Fibroblast of lung (primary cell): ENCODE data around the gene OGDH. TPM values are rescaled to one million over a fixed set of nuclear protein-coding genes. Genes with fewer than 3 reads are reported as not detected.

Experiments
- DNase-seq, 2 donors: peaks; one replicate each; pipeline versions ENCODE4 v3.0.0 to v3.0.0-alpha.2; 2010; ENCODE audit warnings: low read depth in 2 of 2
- H2AFZ ChIP-seq: 2 replicates; pipeline ENCODE4 v1.5.1; 2012; ENCODE audit warnings: low read length, control low read depth, inconsistent platforms
- H3K27ac ChIP-seq: 2 replicates; pipeline ENCODE4 v1.5.1; 2011; ENCODE audit warnings: low read length, control low read depth; ENCODE audit not compliant: insufficient read depth
- H3K27me3 ChIP-seq: 2 replicates; pipeline ENCODE4 v1.5.1; 2011; ENCODE audit warnings: mild to moderate bottlenecking, low read length; ENCODE audit not compliant: control insufficient read depth, insufficient read depth
- H3K36me3 ChIP-seq: 2 replicates; pipeline ENCODE4 v1.5.1; 2011; ENCODE audit warnings: low read length; ENCODE audit not compliant: control insufficient read depth, insufficient read depth
- H3K4me1 ChIP-seq: 2 replicates; pipeline ENCODE4 v1.5.1; 2011; ENCODE audit warnings: low read length; ENCODE audit not compliant: control insufficient read depth, insufficient read depth; ENCODE audit errors: extremely low read depth
- H3K4me2 ChIP-seq: 2 replicates; pipeline ENCODE4 v1.5.1; 2011; ENCODE audit warnings: low read length, control low read depth; ENCODE audit not compliant: insufficient read depth; ENCODE audit errors: extremely low read depth
- H3K4me3 ChIP-seq, 4 experiments: fragments of 200-600 bp in 1 of 4; sonication (generic) in 1 of 4; replicated peaks in 1 of 4; 2 replicates each; pipeline ENCODE4 v1.5.1; 2011 to 2016; ENCODE audit warnings: low read length in 4 of 4, low read depth in 3 of 4, mild to moderate bottlenecking in 3 of 4, control low read depth in 2 of 4, inconsistent platforms in 1 of 4, mixed read lengths in 1 of 4; ENCODE audit not compliant: insufficient read depth in 1 of 4; ENCODE audit errors: control extremely low read depth in 1 of 4
- H3K79me2 ChIP-seq: 2 replicates; pipeline ENCODE4 v1.5.1; 2012; ENCODE audit warnings: mild to moderate bottlenecking, low read length, inconsistent platforms; ENCODE audit not compliant: control insufficient read depth, insufficient read depth
- H3K9ac ChIP-seq: 2 replicates; pipeline ENCODE4 v1.5.1; 2011; ENCODE audit warnings: mild to moderate bottlenecking, low read length, control low read depth; ENCODE audit not compliant: insufficient read depth
- H3K9me3 ChIP-seq: 2 replicates; pipeline ENCODE4 v1.5.1; 2012; ENCODE audit warnings: low read depth, low read length; ENCODE audit not compliant: control insufficient read depth, insufficient read depth
- H4K20me1 ChIP-seq: 2 replicates; pipeline ENCODE4 v1.5.1; 2011; ENCODE audit warnings: low read length; ENCODE audit not compliant: control insufficient read depth, insufficient read depth; ENCODE audit errors: extremely low read depth
- EZH2 ChIP-seq: IDR thresholded peaks from 2 replicates; pipeline ENCODE4 v1.5.1; 2012; ENCODE audit warnings: low read length, control low read depth, mild to moderate bottlenecking; ENCODE audit errors: missing control alignments
- polyA plus RNA-seq, 2 donors: library from polyadenylated mRNA; depleted of rRNA in 1 of 2; stranded (reverse) in 1 of 2; unstranded in 1 of 2; fragments of >200 nt; gene quantifications; 2 replicates each; pipeline ENCODE4 v1.2.1, GENCODE V29; 2011 to 2012; ENCODE audit warnings: missing spikeins in 1 of 2
- total RNA-seq: library from RNA; depleted of rRNA; stranded (reverse); fragments of >200 nt; gene quantifications from 2 replicates; pipeline ENCODE4 v1.2.1, GENCODE V29; 2014
- TF ChIP-seq, protein P1 (sequence below), 2 donors: IDR thresholded peaks in 1 of 2; conservative IDR thresholded peaks in 1 of 2; 1 replicate in 1 of 2; 2 replicates in 1 of 2; pipeline ENCODE4 v1.5.1; 2011 to 2012; ENCODE audit warnings: low read length in 2 of 2, control low read depth in 1 of 2, inconsistent platforms in 1 of 2, low read depth in 1 of 2, mild to moderate bottlenecking in 1 of 2

OGDH gene
- total and polyA plus RNA-seq, 2 donors (not counting 1 experiment from before 2014, with no cell fraction given), result 60.8 to 69.2 TPM

DNA sequence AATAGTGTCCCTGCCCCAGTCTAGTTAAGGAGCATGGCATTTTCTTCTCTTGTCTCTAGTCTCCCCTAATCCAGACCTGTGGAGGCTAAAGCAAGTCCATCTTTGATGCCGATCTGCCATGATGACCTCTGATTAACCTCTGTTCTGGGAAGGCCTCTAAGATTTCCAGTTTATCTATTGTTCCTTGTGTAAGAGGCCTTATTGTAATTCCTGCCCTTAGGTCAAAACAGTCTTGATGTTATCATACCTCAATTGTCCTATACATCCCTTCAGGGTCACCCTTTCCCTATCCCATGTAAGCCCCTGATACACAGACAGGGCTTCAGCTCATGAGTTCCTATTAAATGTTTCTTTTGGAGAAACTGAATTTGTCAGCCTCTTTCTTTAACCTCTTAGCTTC is 137.3 kb downstream of the OGDH start:
- Histone ChIP-seq H3K27ac (no peak overlapping the region), H3K9ac (no peak overlapping the region), H3K4me2 (no peak overlapping the region), H3K79me2 (no peaks in the 10 kb centered on the region), H3K4me3 (no peak overlapping the region), H3K4me1 (no peaks in the 10 kb centered on the region), H4K20me1 (no peaks in the 10 kb centered on the region), H2AFZ (no peak overlapping the region), H3K27me3 (no peaks in the 10 kb centered on the region), H3K36me3 (no peaks in the 10 kb centered on the region), H3K9me3 (no peaks in the 10 kb centered on the region)
- DNase-seq, result no peak
- no peak for TF ChIP-seq EZH2
- TF ChIP-seq, protein P1, sequence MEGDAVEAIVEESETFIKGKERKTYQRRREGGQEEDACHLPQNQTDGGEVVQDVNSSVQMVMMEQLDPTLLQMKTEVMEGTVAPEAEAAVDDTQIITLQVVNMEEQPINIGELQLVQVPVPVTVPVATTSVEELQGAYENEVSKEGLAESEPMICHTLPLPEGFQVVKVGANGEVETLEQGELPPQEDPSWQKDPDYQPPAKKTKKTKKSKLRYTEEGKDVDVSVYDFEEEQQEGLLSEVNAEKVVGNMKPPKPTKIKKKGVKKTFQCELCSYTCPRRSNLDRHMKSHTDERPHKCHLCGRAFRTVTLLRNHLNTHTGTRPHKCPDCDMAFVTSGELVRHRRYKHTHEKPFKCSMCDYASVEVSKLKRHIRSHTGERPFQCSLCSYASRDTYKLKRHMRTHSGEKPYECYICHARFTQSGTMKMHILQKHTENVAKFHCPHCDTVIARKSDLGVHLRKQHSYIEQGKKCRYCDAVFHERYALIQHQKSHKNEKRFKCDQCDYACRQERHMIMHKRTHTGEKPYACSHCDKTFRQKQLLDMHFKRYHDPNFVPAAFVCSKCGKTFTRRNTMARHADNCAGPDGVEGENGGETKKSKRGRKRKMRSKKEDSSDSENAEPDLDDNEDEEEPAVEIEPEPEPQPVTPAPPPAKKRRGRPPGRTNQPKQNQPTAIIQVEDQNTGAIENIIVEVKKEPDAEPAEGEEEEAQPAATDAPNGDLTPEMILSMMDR (conservative IDR thresholded peaks at IDR 0.05 in 1 of 2, IDR thresholded peaks at IDR 0.05 in 1 of 2; ENCODE audit: low read depth in 1 of 2, low read length in 2 of 2), result no peak

DNA sequence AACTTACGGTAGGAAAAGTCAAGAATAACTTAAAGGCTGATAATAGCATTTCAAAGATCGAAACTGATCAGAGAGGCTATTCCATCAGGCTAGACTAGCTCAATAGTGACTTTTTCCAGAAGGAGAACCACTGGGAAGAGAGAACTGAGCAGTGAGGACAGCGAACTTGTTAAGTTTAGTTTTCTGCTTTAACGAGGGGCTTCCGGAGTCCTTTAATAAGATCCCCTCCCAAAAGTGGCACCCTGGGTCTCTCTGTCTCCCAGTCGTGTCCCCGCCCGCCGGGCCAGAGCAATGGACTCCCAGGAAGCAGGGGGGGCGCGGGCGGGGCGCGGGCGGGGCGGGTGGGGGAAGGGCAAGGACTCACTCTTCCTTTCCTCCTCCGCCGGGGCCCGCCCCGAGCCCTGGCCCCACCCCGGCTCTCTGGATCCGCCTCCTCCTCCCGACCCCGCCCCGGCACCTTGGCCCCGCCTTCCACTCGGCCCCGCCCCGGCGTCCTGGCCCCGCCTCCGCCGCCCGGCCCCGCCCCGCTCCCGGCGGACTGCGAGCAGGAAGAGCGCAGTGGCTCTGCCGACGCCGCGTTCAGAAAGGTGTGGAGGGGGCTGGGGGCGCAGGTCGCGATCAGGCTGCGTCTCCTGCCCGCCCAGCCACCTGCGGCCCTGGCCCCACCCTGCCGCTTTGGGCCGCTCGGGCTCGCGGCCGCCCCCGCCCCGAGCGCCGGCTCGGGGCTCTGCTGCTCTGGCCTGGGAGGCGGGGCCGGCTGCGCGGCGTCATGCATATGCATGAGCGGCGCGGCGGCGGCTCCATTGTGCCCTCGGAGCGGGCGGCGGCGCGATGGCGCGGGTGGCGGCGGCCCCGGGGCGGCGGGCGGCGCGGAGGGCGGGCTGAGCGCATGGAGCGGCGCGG is 141.9 kb downstream of the OGDH start, which contains the start of gene ZMIZ2:
Gene ZMIZ2 (plus strand): TSS at position 803 of the 903 bp plus-strand sequence. CDS start 7,403 bp downstream, outside the sequence.
- H3K27ac ChIP-seq, result peak within 1 kb of the TSS; percentile 88
- peak; percentile 79 to 87 for DNase-seq
- H3K79me2 ChIP-seq, result peaks cover 23% of the 10 kb centered on the region
- H3K4me2 ChIP-seq, result peak within 1 kb of the TSS; percentile 90
- no peaks in the 10 kb centered on the region for H3K27me3 ChIP-seq
- H4K20me1 ChIP-seq, result no peaks in the 10 kb centered on the region
- H3K36me3 ChIP-seq, result no peaks in the 10 kb centered on the region
- peaks cover 5% of the 10 kb centered on the region for H3K4me1 ChIP-seq
- H3K9ac ChIP-seq, result peak within 1 kb of the TSS; percentile 91
- H3K9me3 ChIP-seq, result no peaks in the 10 kb centered on the region
- no peak for TF ChIP-seq EZH2
- TF ChIP-seq, protein P1 (conservative IDR thresholded peaks at IDR 0.05 in 1 of 2, IDR thresholded peaks at IDR 0.05 in 1 of 2; ENCODE audit: low read depth in 1 of 2, low read length in 2 of 2), result no peak
- peak within 1 kb of the TSS; percentile 84 for H2AFZ ChIP-seq
- peak within 1 kb of the TSS; percentile 73 to 79 (median 76) for H3K4me3 ChIP-seq

DNA sequence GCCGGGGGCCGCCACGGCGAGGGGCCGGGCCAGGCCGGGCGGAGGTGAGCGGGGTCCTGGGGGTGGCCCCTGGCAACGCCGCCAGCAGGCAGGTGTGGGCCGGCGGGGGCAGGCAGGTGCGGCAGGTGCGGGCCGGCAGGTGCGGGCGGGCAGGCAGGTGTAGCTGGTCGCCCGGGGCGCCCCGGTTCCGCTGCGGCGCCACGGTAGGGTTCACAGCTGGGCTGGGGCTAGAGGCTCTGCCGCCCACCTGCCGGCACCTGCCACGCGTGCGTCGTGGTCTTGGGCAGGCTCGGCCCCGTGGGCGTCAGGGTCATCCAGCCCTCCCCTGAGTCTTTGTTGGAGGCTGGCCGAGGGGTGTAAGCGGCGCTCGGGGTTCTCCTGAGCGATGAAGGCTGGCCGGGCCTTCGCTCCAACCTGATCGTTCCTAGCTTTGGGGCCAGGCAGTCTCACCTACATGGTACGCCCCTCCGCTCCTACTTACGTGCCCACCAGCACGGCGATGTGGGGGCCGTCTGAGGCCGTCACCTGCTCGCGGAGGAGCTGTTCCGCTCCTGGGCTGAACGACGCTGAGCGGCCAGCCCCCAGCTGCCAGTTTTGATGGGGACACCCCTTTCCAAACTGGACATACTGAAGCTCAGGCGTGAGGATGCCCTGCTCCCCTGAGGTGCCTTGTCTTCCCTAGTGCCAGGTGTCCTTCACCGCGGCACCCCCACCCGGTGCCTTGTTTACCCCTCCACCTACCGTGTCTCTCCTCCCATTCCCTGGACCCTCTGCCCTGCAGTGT is 142.7 kb downstream of the OGDH start:
- no peak for TF ChIP-seq EZH2
- TF ChIP-seq, protein P1 (conservative IDR thresholded peaks at IDR 0.05 in 1 of 2, IDR thresholded peaks at IDR 0.05 in 1 of 2; ENCODE audit: low read depth in 1 of 2, low read length in 2 of 2), result no peak
- DNase-seq, result no peak
- Histone ChIP-seq H3K4me3 (peak overlapping the region; percentile 61 to 79 (median 76)), H3K9me3 (no peaks in the 10 kb centered on the region), H3K79me2 (peaks cover 27% of the 10 kb centered on the region), H3K4me2 (peak overlapping the region; percentile 90), H3K27me3 (no peaks in the 10 kb centered on the region), H3K9ac (peak overlapping the region; percentile 74), H3K36me3 (no peaks in the 10 kb centered on the region), H2AFZ (no peak overlapping the region), H4K20me1 (no peaks in the 10 kb centered on the region), H3K4me1 (peaks cover 5% of the 10 kb centered on the region), H3K27ac (peak overlapping the region; percentile 41)
